ENCODE data around the gene FHOD3. TPM values are rescaled to one million over a fixed set of nuclear protein-coding genes. Genes with fewer than 3 reads are reported as not detected.

Gene FHOD3
- total RNA-seq, 1 experiment from 2014 or later: 10.6 TPM

DNA sequence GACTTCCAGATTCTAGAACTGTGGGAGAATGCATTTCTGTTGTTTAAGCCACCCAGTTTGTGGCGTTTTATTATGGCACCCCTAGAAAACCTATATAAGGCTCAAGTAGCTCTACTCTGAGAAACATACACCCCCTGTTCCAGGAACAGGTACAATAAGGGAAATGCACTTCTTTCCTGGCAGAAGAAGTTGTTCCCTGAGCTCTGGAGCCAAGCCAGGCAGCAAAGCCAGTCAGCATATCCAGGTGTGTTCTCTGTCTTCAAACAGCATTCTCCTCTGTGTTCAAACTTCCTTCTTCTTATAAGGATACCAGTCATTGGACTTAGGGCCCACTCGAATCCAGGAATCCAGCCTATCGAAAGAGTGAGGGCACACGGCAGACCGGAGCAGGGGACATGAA, 434.8 kb downstream of the FHOD3 start:
- no TSS peak for BruUV-seq (replicated peaks)
- H3K36me3 ChIP-seq (ENCODE audit: low read depth): no peaks in the 10 kb centered on the region

DNA sequence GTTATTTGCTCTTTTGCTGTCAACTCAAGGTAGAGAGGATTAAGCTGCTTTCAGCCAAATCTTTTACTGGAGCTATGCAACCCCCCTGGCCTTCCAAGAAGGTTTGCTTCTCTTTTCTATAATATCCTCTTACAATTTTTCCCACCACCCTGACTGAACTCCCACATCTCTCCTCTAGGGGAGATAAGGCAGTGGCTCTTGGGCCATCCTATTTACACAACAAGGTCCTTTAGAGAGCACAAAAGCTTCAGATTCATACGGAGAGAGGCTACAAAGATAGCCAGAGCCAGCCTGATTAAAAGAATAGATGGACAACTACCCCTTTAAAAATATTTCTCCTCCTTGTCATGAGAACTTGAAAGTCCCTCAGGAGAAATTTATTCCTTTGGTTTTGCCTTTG, 435.6 kb downstream of the FHOD3 start:
- Histone ChIP-seq H3K79me2 (ENCODE audit: low read depth) (no peaks in the 10 kb centered on the region), H3K4me2 (no peak overlapping the region), H3K4me1 (replicated peaks; ENCODE audit: insufficient read depth) (no peaks in the 10 kb centered on the region), H3K9me3 (ENCODE audit: insufficient read depth, low read depth) (no peaks in the 10 kb centered on the region), H2AFZ (no peak overlapping the region), H3K9me2 (ENCODE audit: insufficient read depth) (no peaks in the 10 kb centered on the region), H4K20me1 (ENCODE audit: insufficient read depth) (no peaks in the 10 kb centered on the region), H3K36me3 (ENCODE audit: low read depth) (no peaks in the 10 kb centered on the region), H3K27ac (no peak overlapping the region), H3K27me3 (ENCODE audit: insufficient read depth, low read depth) (no peaks in the 10 kb centered on the region), H3K4me3 (no peak overlapping the region), H3F3A (ENCODE audit: insufficient read depth, low read depth) (no peaks in the 10 kb centered on the region)
- ChIA-PET CTCF (interaction anchor here (0.7 kb wide), 1 partner anchor 173 kb away, joined by 3 read pairs; no protein-coding TSS in a partner anchor), POLR2A (ENCODE audit: unreplicated experiment) (no interaction called here)
- no TSS peak for BruUV-seq (replicated peaks)
- no peak for DNase-seq
- intact Hi-C loops (cut with micrococcal nuclease; ENCODE audit: unreplicated experiment): no loop called here
- TF ChIP-seq, protein P1, sequence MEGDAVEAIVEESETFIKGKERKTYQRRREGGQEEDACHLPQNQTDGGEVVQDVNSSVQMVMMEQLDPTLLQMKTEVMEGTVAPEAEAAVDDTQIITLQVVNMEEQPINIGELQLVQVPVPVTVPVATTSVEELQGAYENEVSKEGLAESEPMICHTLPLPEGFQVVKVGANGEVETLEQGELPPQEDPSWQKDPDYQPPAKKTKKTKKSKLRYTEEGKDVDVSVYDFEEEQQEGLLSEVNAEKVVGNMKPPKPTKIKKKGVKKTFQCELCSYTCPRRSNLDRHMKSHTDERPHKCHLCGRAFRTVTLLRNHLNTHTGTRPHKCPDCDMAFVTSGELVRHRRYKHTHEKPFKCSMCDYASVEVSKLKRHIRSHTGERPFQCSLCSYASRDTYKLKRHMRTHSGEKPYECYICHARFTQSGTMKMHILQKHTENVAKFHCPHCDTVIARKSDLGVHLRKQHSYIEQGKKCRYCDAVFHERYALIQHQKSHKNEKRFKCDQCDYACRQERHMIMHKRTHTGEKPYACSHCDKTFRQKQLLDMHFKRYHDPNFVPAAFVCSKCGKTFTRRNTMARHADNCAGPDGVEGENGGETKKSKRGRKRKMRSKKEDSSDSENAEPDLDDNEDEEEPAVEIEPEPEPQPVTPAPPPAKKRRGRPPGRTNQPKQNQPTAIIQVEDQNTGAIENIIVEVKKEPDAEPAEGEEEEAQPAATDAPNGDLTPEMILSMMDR (conservative IDR thresholded peaks at IDR 0.05): no peak
- TF ChIP-seq EZH2 (IDR thresholded peaks at IDR 0.05; ENCODE audit: low read depth): no peak

More for the DNA sequence above, 434.8 kb downstream of the FHOD3 start:
- Histone ChIP-seq H3K4me1 (replicated peaks; ENCODE audit: insufficient read depth) (no peaks in the 10 kb centered on the region), H3K27ac (no peak overlapping the region), H3K79me2 (ENCODE audit: low read depth) (no peaks in the 10 kb centered on the region), H3K27me3 (ENCODE audit: insufficient read depth, low read depth) (no peaks in the 10 kb centered on the region), H4K20me1 (ENCODE audit: insufficient read depth) (no peaks in the 10 kb centered on the region), H3K9me2 (ENCODE audit: insufficient read depth) (no peaks in the 10 kb centered on the region), H3K9me3 (ENCODE audit: insufficient read depth, low read depth) (no peaks in the 10 kb centered on the region), H3F3A (ENCODE audit: insufficient read depth, low read depth) (no peaks in the 10 kb centered on the region), H3K4me2 (no peak overlapping the region), H3K4me3 (no peak overlapping the region), H2AFZ (no peak overlapping the region)
- TF ChIP-seq, protein P1 (conservative IDR thresholded peaks at IDR 0.05): no peak
- no peak for TF ChIP-seq EZH2 (IDR thresholded peaks at IDR 0.05; ENCODE audit: low read depth)
- ChIA-PET CTCF (no interaction called here), POLR2A (ENCODE audit: unreplicated experiment) (no interaction called here)
- intact Hi-C loops (cut with micrococcal nuclease; ENCODE audit: unreplicated experiment): no loop called here
- no peak for DNase-seq

DNA sequence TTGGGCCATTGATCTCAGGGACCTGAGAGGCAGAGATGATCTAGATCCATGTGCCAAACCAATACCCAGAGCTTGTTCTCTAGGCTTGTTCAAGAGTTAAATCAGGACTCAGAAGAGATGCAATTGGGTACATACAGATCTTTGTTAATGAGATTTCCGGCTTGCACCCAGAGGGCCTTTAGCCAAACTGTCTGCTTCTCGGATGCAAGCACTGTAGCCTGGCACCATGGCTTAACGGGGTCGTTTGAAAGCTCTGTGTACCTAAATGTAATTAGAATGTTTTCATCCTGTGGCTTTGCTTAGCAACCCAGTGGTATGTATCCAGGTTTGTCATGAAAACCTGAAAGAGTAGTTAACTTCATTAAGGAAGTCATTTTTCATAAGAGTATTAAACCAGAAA, 437.1 kb downstream of the FHOD3 start:
- H3K4me3 ChIP-seq: no peak overlapping the region
- no peaks in the 10 kb centered on the region for H3K79me2 ChIP-seq (ENCODE audit: low read depth)
- no peak overlapping the region for H3K27ac ChIP-seq
- TF ChIP-seq, protein P1 (conservative IDR thresholded peaks at IDR 0.05): no peak
- H3K9me3 ChIP-seq (ENCODE audit: insufficient read depth, low read depth): no peaks in the 10 kb centered on the region
- no peak overlapping the region for H3K4me2 ChIP-seq
- H3K9me2 ChIP-seq (ENCODE audit: insufficient read depth): no peaks in the 10 kb centered on the region
- H3K36me3 ChIP-seq (ENCODE audit: low read depth): no peaks in the 10 kb centered on the region
- ChIA-PET POLR2A (ENCODE audit: unreplicated experiment) (no interaction called here), CTCF (no interaction called here)
- H3K27me3 ChIP-seq (ENCODE audit: insufficient read depth, low read depth): no peaks in the 10 kb centered on the region
- no peaks in the 10 kb centered on the region for H3F3A ChIP-seq (ENCODE audit: insufficient read depth, low read depth)
- no TSS peak for BruUV-seq (replicated peaks)
- no peaks in the 10 kb centered on the region for H3K4me1 ChIP-seq (replicated peaks; ENCODE audit: insufficient read depth)
- H4K20me1 ChIP-seq (ENCODE audit: insufficient read depth): no peaks in the 10 kb centered on the region
- intact Hi-C loops (cut with micrococcal nuclease; ENCODE audit: unreplicated experiment): no loop called here
- H2AFZ ChIP-seq: no peak overlapping the region
- DNase-seq: no peak

Measured in PC-9 (cell line).